ENCODE data around the gene TMC8. TPM values are rescaled to one million over a fixed set of nuclear protein-coding genes. Genes with fewer than 3 reads are reported as not detected.

The TMC8 gene
- polyA plus RNA-seq, 3 donors: 13.3 to 151 (median 15.1) TPM

- intact Hi-C loops (cut with micrococcal nuclease): no loop called here
Measured at GRCh38 chr17:78123258-78123929, 7.2 kb upstream of the TMC8 start.

More at GRCh38 chr17:78123258-78123929, 7.2 kb upstream of the TMC8 start:
- no peak overlapping the region for H3K4me3 ChIP-seq (replicated peaks in 1 of 3; ENCODE audit: low read depth in 2 of 3, low read length in 3 of 3)
- no peak overlapping the region for H3K9ac ChIP-seq (ENCODE audit: insufficient read depth, low read length, poor library complexity, severe bottlenecking)
- H3K36me3 Mint-ChIP-seq: peaks cover 45 to 63% of the 10 kb centered on the region in 2 donors
- H3K27ac Mint-ChIP-seq: peak overlapping the region in 2 of 7 donors; percentile 37 to 40
- no peak overlapping the region for H3K27ac ChIP-seq (ENCODE audit: low read depth in 1 of 2, low read length in 2 of 2)
- peak overlapping the region in 1 of 2 donors; percentile 24 for H3K4me3 Mint-ChIP-seq
- peaks cover 0 to 6% (median 0%) of the 10 kb centered on the region in 3 donors for H3K27me3 Mint-ChIP-seq (ENCODE audit: low read depth in 3 of 3)
- H3K4me1 Mint-ChIP-seq: peaks cover 59% of the 10 kb centered on the region
- WGBS (ENCODE audit: insufficient coverage): 95% methylated on average over 5 of the region's 5 CpGs
- no peaks in the 10 kb centered on the region for H3K9me3 ChIP-seq (replicated peaks in 1 of 2; ENCODE audit: control insufficient read depth in 1 of 2, insufficient read depth in 1 of 2, low read length in 2 of 2)
- no peak overlapping the region for H2AFZ ChIP-seq (ENCODE audit: insufficient read depth, low read depth, low read length, poor library complexity, severe bottlenecking)
- DNase-seq: no peak
- peaks cover 0 to 1% (median 0%) of the 10 kb centered on the region in 7 donors for H3K9me3 Mint-ChIP-seq
- H3K79me2 ChIP-seq (ENCODE audit: insufficient read depth, low read length): peaks cover 66% of the 10 kb centered on the region
- no peaks in the 10 kb centered on the region for H3K27me3 ChIP-seq (ENCODE audit: control insufficient read depth in 2 of 2, insufficient read depth in 2 of 2, low read length in 2 of 2)
- no peak for TF ChIP-seq CTCF (IDR thresholded peaks at IDR 0.05)
- H3K4me1 ChIP-seq (ENCODE audit: control insufficient read depth in 1 of 2, insufficient read depth in 2 of 2, low read length in 2 of 2): peaks cover 63 to 71% of the 10 kb centered on the region in 2 donors
- peaks cover 58 to 62% of the 10 kb centered on the region in 2 donors for H3K36me3 ChIP-seq (replicated peaks in 1 of 2; ENCODE audit: control insufficient read depth in 1 of 2, insufficient read depth in 2 of 2, low read length in 2 of 2)
- H4K20me1 ChIP-seq (ENCODE audit: insufficient read depth, low read length): peaks cover 92% of the 10 kb centered on the region
- no peak overlapping the region for H3K4me2 ChIP-seq (replicated peaks; ENCODE audit: extremely low read depth, low read length, poor library complexity, severe bottlenecking)
